ENCODE results near the gene ENO1.

Gene ENO1

GRCh38 chr1:8903410-8903809 lies 24.9 kb upstream of the ENO1 start:
- TF ChIP-seq CTCF (IDR thresholded peaks at IDR 0.05) = no peak

GRCh38 chr1:8902765-8903164 lies 24.3 kb upstream of the ENO1 start:
- TF ChIP-seq CTCF (IDR thresholded peaks at IDR 0.05) = no peak

GRCh38 chr1:8899046-8899445 lies 20.6 kb upstream of the ENO1 start:
- TF ChIP-seq CTCF (IDR thresholded peaks at IDR 0.05) = no peak

- no peak for TF ChIP-seq CTCF (IDR thresholded peaks at IDR 0.05)
Observed at GRCh38 chr1:8892026-8892425, 13.5 kb upstream of the ENO1 start.

- TF ChIP-seq CTCF (IDR thresholded peaks at IDR 0.05) = no peak
Observed at GRCh38 chr1:8891401-8891800, 12.9 kb upstream of the ENO1 start.

- no peak for TF ChIP-seq CTCF (IDR thresholded peaks at IDR 0.05)
Observed at GRCh38 chr1:8889925-8890785, 11.7 kb upstream of the ENO1 start.

- TF ChIP-seq CTCF (IDR thresholded peaks at IDR 0.05) = no peak
Observed at GRCh38 chr1:8889103-8889846, 10.8 kb upstream of the ENO1 start.

Data from LNCAP (cell line).